Superior temporal gyrus (tissue), 1 donor: ENCODE data around the gene TADA2B.
A peak's percentile ranks its signal among the peaks of the same experiment; 100 is the strongest.
"Not testable (repeated sequence)": the region's sequence is repeated elsewhere in the genome, so short reads cannot be mapped to it uniquely, and the experiment has no call there.

ENCODE experiments used
- DNase-seq: peaks from one replicate; pipeline ENCODE4 v3.0.0-alpha.2; 2016; ENCODE audit errors: extremely low spot score

TADA2B gene

DNA sequence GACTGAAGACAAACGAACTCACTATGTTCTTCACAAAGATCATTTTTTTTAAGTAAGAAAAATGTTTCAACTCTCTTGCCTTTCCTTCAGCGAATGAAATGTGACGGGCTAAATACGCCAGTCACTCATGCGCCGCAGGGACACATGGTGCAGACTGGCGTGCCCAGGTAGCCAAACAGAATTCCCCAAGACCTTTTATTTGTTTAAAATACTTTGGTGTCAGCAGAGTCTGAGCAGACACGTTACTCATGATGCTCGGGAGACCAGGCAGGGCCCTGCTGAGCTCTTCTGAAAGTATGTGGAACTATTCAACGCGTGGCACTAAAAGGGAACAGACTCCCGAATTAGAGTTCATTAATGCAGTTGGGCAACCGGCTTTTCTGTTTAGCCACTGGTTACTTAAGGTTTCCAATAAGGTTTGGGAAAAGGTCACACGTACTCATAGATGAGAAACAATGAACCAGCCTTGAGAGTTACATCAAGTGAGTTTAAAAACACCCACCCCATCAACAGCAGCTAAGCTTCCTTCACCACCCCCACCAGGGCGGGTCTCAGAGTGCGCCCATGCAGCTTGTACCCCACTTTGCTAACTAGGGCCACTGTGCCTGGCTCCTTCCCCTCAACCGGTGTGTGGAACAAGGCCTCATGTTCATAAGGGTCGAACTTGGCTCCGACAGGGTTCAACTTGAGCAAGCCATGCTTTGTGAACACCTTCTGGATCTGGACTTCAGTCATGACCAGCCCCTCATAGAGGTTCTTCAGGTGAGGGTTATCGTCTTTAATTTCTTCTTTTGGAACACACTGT, 17.4 kb downstream of the TADA2B start:
- DNase-seq: no peak

DNA sequence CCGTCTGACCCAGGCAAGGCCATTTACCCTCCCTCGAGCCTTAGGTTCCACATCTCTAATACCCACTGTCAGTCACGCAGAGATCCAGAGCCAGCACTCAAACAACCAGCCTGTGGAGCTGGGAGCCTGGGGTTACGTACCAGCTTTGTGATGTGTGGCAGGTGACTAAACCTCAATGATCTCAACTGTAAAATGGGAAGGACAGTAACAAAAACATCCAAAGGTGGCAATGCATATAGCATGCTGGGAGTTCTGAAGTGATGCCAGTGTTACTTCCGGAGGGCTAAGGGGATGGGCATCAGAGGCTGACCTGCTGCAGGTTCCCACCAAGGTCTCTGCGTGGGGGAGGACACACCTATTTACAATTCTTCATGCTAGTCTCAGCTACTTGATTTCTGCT, 18.6 kb downstream of the TADA2B start:
- DNase-seq: no peak

DNA sequence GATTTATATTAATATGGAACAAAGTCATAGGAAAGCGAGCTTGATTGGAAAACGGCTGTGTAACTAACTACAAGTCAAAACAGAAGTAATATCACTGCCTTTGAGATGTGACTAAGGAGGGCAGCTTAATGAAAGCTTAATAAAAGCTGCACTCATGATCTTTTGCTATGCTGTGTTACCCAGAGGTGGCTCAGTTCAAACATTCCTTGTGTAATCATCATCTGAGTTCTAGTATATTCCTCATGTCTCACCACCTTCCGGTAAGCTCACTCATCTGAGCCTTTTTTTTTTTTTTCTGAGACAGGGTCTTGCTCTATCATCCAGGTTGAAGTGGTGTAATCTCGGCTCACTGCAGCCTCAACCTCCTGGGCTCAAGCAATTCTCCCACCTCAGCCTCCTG, 19.6 kb downstream of the TADA2B start:
- DNase-seq: no peak

DNA sequence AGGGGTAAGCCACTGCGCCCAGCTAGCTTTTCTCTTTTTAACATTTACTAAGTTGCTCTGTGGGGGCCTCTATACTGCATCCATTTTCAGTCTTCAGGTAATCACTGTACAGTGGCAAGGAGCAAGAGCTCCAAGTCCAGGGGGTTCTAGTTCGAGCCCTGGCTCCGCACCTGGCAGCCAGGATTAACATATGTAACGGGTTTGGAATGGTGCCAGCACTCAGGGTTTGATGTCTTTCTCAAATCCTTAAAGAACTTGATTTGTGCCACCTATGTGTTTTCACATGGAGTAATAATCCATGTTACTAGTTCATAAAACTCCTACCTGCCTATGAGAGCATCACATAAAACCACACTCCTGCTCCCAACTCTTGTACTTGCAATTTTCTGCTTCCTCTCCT, 20.2 kb downstream of the TADA2B start:
- DNase-seq: no peak

DNA sequence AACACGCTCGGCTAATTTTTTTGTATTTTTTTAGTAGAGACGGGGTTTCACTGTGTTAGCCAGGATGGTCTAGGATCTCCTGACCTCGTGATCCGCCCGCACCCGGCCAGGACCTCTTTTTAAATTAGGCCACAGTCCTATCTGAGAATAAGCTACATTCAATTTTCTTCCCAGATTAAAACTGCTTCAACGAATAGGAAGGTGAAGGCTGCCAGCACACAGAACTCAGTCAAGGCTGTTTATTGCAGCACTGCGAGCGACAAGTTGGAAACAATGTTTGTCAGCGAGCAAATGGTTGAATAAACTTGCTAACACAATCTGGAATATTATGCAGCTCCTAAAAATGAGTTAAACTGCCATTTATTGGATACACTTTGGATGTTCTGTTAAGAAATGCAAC, 22.8 kb downstream of the TADA2B start:
- DNase-seq: no peak

DNA sequence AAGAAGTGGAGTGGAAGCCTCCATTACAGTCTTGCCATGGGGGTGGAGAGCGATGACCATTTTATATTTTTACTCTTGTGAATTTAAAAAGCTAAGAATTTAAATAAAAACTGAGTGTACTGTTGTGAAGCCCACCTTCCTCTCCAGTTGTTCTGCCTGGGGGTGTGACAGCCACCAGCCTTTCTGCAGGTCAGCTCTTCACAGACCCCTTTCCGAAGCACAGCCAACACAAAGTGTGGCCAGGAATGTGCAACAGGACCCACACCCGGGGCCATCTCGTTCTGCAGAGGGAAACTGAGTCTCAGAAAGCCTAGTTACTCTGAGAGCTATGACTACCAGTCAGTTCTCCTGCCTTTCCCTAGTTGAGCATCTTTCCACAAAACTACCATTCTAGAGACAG, 23.3 kb downstream of the TADA2B start:
- DNase-seq: no peak

DNA sequence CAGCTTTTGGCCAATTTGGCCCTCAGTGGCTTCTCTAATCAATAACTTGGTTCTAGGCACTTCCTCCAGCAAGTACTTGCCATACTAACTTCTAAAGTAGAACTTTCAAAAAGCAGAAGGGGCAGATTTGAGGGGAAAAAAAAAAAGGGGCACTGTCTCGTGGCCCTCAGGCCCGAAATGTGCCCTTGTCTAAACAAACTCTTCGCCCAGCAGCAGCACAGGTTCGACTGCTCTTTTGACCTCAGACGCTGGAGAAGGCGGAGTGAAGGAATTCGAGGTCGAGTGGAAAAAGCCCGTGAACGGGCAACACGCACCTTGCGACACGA, 23.9 kb downstream of the TADA2B start:
- no peak for DNase-seq

DNA sequence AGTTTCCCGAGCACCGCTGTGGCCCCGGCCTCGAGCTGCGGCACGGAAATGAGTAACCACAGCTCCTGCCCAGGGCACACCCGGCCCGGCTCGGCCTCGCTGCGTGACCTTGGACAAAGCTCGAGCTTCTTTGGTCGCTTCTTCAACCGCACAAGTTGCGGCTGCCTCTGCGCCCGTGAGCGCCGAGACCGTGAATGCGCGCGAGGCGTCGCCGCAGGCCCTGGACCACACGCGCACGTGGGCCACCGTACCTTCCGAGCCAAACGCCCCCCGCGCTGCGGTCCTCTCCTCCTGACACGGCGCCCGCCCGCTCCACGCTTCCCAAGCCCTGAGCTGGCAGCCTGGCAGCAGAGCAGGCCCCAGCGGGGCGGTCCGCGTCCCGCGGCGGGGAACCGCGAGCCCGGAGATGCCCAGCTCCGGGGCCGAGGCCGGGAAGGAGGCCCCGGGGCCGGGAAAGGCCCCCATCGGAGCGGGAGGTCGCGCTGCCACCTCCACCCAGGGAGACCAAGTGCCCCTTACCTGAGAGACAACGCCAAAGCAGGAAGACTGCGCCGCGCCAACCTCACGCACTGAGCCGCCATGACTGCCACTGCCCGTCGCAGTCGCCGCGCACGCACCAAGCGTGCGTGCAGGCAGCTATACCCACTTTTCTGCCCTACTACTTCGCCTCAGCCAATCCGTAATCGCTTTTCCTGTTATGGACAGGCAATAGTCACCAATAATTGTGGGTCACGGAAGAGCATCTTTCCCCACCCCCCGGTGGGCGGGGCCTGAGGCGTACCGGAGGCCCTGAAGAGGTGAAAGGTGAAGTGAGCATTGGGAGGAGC, 24.5 kb downstream of the TADA2B start, which contains the start of gene GRPEL1:
Gene GRPEL1 (minus strand): TSS at position 613 of the 827 bp plus-strand sequence. CDS start 32 bp downstream, at position 581.
- DNase-seq: peak; percentile 100

DNA sequence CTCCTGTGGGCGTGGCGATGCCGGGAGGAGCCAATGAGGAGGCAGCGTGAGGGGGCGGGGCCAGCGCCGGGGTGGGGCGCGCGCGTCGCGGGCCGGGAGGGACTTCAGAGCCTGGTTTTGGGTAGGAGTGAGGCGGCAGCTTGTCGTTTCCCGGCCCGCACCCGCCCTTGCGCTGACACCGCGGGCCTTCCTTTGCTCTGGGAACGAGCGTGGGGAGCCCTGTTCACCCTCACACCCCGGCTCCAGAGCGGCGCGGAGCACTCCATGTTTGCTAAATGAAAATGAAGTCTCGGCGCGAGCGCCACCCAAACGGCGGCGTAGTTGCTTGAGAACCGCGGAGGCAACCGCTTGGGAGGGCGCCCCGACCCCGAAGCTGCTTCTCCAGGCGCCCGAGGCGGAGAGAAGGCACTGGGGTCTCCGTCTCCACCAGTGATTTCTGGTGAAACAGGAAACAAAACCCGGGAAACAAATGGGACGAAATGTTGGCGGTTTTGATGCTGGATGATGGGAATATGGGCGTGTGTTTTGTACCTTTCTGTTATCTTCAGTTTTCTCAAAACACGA, 25.2 kb downstream of the TADA2B start:
- DNase-seq: no peak

DNA sequence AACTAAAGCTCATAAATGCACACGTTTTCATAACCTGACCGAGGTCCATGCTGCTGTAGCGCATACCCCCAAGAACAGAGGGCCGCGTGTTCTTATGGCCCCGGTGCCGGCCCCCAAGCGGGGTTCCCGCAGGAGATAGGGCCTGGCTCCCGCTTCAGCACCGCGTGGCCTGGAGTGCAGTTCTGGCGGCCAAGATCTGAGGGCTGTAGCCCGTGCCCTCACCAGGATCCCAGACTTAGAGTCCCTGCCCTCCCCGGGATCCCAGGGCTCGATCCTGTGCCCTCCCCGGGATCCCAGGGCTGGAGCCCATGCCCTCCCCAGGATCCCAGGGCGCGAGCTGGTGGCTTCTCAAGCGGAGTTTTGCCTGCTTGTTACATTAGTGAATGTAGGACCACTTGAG, 25.7 kb downstream of the TADA2B start:
- DNase-seq: no peak

DNA sequence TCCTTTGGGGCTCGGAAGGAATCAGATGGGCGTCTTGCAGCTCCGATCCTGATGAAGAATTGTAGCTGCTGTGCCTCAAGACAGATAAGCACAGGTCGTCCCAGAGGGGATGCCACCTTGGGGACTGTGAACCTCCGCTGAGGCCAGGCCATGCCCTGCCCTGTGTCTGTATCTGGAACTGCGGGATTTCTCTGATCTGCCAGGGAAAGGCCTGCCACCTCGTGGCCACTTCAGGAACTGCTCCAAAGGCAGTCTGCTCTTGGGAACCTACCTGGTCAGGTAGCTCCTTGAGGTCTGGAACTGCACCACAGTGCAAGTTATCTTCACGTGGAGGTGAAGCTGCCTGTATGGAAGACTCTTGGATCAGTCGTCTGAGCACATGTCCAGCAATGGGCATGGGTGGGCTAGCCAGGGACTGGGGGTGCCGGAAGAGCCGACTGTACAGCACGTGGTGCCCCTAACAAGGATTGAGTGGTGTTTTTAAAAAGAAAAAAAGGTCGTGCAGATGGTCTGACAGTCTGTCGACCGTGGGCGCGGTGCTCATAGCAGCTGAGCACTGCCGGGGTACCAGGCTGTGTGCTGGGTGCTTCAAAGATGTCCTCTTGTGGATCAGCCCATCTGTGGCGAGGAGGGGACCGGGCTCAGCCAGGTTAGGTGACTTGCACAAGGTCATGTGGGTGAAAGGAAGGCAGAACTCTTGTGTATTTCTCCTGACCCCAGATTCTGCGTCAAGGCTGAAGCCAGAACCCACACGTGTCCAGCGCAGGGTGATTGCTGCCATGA, 27.7 kb downstream of the TADA2B start:
- peak; percentile 88 for DNase-seq

DNA sequence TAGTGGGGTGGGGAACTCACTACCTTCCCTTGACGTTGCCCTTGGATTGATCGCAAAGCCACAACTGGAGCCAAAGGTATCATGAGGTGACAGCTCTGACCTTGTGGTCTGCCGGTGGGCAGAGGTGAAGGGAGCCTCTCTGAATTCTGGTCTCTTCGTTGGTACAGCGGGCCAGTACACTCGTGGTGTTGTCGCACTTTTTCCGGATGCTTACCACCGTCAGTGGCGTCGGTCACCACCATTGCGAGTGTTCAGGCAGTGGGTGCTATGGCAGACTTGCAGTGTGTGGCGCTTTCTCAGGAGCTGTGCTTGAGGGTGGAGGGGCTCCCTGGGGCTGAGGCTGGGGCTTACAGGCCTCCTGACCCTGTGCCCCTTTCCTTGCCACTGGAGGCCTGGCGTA, 29.9 kb downstream of the TADA2B start:
- no peak for DNase-seq

DNA sequence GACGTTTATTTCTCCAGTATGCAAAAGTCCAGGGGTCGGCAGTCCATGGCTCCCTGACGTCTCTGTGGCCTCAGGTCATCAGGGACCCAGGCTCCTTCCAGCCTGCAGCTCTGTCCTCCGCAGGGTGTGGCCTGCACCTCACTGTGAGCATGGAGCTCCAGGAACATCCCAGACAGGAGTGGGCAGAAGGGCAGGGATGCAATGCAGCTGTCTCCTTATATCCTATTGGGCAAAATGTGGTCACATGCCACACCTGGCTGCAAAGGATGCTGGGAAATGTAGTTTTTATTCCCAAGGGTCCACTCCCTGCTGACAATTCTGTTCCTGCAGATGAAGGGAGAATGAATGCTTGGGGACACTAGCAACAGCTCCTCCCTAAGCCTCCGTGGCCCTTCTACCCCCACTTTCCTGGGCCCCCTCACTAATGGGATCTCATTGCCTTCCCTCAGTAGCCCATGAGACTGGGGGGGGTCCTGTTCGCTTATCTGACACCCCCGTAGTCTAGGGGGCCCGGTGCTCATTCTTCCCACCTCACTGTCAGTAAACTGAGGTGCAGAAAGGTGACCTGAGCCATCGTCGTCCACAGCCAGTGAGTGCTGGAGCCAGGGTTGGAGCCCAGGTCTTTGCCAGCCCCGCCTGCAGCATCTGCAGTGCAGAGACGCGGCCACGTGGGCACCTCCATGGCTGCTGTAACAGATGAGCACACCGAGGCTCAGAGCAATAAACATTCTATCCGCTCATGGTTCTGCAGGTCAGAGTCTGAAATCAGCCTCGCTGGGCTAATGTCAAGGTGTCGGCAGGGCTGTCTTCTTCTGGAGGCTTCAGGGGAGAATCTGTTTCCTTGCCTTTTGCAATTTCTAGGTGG, 30.6 kb downstream of the TADA2B start:
- peak; percentile 73 for DNase-seq

DNA sequence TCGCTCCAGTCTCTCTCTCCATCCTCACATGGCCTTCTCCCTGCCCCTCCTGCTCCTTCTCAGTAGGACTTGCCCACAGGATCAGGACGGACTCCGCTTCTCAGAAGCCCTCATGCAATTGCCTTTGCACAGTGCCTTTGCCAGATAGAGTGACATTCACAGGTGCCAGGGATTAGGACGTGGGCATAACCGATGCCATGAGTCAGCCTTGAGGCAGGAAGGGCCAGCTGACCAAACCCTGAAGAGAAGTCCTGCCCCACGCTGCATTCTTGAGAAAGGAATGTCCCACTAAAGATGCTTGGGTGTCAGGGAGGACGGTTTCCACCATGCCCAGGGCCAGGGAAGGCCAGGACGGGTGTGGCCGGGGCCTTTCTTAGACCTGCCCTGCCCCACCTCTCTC, 31.3 kb downstream of the TADA2B start:
- DNase-seq: no peak

DNA sequence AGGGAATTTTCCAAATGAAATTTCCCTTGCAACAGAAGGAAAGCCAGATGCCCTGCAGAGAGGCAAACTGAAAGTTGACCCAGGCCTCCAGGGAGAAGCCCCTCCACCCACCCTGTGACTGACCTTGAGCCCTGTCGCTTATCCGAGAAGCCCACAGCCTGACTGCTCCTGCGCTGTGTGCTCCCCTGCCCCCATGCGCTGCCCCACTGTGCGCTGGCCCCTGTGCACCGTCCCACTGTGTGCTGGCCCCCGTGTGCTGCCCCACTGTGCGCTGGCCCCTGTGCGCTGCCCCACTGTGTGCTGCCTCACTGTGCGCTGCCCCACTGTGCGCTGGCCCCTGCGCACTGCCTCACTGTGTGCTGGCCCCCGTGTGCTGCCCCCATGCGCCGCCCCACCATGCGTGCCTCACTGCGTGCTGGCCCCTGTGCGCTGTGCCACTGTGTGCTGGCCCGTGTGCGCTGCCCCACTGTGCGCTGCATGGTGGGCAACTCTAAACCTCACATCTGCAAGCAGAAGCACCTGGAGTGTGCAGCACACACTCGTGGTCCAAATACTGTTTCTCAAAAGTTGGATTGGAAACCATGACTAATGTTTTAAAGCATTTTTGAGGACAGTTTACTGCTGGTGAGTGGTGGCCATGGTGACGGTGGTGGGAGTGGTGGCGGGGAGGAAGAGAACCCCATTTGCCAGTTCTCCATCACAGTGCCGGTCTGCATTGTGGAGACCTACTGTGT, 33.0 kb downstream of the TADA2B start:
- DNase-seq: no peak

DNA sequence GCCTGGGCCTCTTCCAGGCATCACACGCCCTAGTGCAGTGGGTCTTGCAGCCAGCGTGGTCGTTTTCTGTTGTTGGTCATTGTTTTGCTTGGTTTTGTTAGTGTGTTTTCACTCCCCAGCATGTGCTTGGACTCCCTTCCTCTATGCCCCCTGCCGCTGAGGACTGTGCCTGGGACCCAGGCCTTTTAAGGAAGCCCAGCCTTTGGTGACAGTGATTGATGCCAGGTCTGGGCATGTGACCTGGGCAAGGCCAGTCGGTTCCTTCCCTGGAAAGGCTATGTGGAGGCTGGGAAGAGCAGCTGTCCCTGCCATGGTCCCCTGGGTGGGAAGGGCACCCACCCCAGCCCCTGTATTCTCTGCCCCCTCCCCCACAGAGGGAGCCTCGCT, 33.5 kb downstream of the TADA2B start:
- DNase-seq: no peak

DNA sequence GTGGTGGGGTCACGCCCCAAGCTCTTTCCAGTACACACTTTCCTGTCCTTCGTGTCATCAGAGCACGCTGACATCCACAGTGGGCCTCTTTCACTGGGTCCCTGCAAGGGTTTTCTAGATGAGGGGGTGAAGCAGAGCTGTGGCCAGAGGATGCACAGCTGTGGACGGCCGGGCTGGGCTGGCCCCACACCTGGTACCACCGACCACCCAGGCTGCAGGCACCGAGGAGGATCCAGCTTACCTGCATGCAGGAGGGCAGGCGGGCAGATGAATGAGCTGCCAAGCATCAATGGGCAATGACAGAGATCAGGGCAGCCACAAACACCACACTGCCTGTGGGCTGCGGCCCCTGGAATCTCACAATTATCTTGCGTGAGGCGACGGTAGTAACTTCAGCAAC, 34.2 kb downstream of the TADA2B start:
- no peak for DNase-seq

DNA sequence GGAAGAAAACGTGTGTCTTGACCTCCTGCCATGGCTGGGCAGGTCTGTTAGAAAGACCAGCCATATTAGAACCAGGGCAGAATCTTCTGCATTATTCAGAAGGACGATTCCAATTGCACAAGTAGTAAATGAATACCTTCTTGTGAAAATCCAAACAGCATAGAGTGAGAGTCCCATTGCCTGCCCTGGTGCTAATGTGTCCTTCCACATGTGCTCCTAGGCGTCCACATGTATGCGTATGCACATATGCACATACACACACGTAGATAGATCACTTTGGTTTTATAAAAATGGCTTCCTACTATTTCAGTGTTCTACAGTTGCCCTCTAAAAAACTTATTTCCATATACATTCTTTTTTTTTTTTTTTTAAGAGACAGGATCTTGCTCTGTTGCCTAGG, 34.9 kb downstream of the TADA2B start:
- DNase-seq: no peak

DNA sequence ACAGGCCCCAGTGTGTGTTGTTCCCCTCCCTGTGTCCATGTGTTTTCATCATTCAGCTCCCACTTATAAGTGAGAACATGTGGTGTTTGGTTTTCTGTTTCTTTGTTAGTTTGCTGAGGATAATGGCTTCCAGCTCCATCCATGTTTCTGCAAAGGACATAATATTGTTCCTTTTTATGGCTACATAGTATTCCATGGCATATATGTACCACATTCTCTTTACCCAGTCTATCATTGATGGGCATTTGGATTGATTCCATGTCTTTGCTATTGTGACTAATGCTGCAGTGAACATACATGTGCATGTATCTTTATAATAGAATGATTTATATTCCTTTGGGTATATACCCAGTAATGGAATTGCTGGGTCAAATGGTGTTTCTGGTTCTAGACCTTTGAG, 36.3 kb downstream of the TADA2B start:
- not testable (repeated sequence) for DNase-seq

DNA sequence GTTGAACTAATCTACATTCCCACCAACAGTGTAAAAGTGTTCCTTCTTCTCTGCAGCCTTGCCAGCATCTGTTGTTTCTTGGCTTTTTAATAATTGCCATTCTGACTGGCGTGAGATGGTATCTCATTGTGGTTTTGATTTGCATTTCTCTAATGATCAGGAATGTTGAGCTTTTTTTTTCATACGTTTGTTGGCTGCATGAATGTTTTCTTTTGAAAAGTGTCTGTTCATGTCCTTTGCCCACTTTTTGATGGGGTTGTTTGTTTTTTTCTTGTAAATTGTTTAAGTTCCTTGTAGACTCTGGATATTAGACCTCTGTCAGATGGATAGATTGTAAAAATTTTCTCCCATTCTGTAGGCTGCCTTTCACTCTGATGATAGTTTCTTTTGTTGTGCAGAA, 36.7 kb downstream of the TADA2B start:
- not testable (repeated sequence) for DNase-seq
